ENCODE measurements around the gene TMEM39A. TPM values are rescaled to one million over a fixed set of nuclear protein-coding genes. Genes with fewer than 3 reads are reported as not detected.

Gene TMEM39A
- total and polyA plus RNA-seq, 7 donors = 1.4 to 48.5 (median 14.8) TPM

DNA sequence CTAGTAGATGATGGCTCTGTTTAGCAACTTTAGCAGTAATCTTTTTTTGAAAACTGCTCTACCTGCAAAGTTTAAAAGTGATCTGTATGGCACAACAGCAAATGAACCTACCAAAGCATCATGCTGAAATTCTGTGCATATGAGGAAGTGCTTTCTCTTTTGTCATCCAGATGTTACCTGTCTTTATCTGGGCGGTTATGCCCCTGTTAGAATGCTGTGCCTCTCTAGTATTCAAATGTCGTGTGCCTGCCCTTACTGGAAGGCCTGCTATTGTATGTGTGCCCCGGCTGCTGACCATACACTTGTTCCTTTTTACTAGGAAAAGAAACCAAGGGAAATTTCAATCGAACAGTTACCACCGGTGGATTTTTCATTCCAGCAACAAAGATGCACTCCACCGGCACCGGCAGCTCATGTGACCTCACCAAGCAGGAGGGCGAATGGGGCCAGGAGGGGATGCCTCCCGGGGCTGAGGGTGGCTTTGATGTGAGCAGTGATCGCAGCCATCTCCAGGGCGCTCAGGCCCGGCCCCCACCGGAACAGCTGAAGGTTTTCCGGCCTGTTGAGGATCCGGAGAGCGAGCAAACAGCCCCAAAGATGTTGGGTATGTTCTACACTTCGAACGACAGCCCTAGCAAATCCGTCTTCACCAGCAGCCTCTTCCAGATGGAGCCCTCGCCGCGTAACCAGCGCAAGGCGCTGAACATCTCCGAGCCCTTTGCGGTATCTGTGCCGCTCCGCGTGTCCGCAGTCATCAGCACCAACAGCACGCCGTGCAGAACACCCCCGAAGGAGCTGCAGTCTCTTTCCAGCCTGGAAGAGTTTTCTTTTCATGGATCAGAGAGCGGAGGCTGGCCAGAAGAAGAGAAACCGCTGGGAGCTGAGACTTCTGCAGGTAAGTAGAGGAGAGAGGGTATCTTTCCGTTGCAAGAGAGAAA lies 61.6 kb downstream of the TMEM39A start:
- Histone ChIP-seq H3K27ac (no peak overlapping the region), H3K27me3 (no peaks in the 10 kb centered on the region), H3K9me3 (no peaks in the 10 kb centered on the region), H3K4me3 (no peak overlapping the region), H3K36me3 (peaks cover 0 to 53% (median 5%) of the 10 kb centered on the region in 4 donors), H3K4me1 (no peaks in the 10 kb centered on the region)
- intact Hi-C loops (cut with DNase I) = no loop called here
- no peak for DNase-seq
- WGBS, 2 donors = 88 to 92% methylated on average over 36 of the region's 36 CpGs
- no peak for TF ChIP-seq EP300 (IDR thresholded peaks at IDR 0.05)
- no peak for TF ChIP-seq POLR2AphosphoS5 (IDR thresholded peaks at IDR 0.05)
- TF ChIP-seq, protein P1, sequence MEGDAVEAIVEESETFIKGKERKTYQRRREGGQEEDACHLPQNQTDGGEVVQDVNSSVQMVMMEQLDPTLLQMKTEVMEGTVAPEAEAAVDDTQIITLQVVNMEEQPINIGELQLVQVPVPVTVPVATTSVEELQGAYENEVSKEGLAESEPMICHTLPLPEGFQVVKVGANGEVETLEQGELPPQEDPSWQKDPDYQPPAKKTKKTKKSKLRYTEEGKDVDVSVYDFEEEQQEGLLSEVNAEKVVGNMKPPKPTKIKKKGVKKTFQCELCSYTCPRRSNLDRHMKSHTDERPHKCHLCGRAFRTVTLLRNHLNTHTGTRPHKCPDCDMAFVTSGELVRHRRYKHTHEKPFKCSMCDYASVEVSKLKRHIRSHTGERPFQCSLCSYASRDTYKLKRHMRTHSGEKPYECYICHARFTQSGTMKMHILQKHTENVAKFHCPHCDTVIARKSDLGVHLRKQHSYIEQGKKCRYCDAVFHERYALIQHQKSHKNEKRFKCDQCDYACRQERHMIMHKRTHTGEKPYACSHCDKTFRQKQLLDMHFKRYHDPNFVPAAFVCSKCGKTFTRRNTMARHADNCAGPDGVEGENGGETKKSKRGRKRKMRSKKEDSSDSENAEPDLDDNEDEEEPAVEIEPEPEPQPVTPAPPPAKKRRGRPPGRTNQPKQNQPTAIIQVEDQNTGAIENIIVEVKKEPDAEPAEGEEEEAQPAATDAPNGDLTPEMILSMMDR (IDR thresholded peaks at IDR 0.05) = no peak
- no peak for TF ChIP-seq POLR2A (IDR thresholded peaks at IDR 0.05)

DNA sequence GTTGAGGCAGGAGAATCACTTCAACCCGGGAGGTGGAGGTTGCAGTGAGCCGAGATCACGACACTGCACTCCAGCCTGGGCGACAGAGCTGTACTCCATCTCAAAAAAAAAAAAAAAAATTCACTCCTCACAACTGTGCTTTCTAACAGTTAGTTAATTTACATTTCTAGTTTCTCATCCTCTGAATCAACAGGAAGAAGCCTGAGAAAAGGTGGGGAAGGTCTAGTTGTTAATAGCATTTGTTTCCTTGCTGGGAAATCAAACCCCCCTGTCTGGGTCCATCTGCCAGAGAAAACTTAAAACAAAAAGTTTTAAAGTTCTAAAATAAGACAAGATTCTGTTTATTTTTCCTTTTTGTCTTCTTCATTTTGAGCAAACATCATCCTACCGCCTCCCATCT lies 62.3 kb downstream of the TMEM39A start:
- WGBS, 2 donors = 90 to 91% methylated on average over 5 of the region's 5 CpGs
- no peak for DNase-seq
- no peak overlapping the region for H3K27ac ChIP-seq
- no peak for TF ChIP-seq POLR2A (IDR thresholded peaks at IDR 0.05)
- TF ChIP-seq, protein P1 (IDR thresholded peaks at IDR 0.05) = no peak
- TF ChIP-seq EP300 (IDR thresholded peaks at IDR 0.05) = no peak
- no peak for TF ChIP-seq POLR2AphosphoS5 (IDR thresholded peaks at IDR 0.05)
- H3K27me3 ChIP-seq = no peaks in the 10 kb centered on the region
- intact Hi-C loops (cut with DNase I) = no loop called here
- H3K4me3 ChIP-seq = no peak overlapping the region
- no peaks in the 10 kb centered on the region for H3K4me1 ChIP-seq
- peaks cover 0 to 54% (median 5%) of the 10 kb centered on the region in 4 donors for H3K36me3 ChIP-seq
- no peaks in the 10 kb centered on the region for H3K9me3 ChIP-seq

DNA sequence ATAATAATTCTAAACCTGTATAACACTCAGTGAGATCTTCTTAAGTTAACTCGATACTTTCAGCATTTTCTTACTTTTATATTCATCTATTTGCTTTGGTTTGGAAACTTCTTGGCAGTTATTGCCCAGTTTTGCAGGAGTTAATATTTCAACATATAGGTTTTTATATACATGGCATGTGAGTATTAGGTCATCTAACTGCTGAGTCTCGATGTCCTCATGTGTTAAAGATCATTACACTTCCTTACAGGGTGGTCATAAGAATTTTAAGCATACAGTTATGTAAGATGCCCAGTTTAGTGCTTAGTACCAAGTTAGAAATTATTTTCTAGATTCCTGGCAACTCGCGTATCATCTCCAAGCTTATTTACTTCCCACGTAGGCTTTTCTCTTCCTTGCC lies 62.9 kb downstream of the TMEM39A start:
- no peak overlapping the region for H3K4me3 ChIP-seq
- H3K27ac ChIP-seq = no peak overlapping the region
- H3K4me1 ChIP-seq = no peaks in the 10 kb centered on the region
- WGBS, 2 donors = 84 to 90% methylated on average over 5 of the region's 5 CpGs
- peaks cover 0 to 60% (median 5%) of the 10 kb centered on the region in 4 donors for H3K36me3 ChIP-seq
- H3K27me3 ChIP-seq = no peaks in the 10 kb centered on the region
- DNase-seq = no peak
- TF ChIP-seq POLR2A (IDR thresholded peaks at IDR 0.05) (no peak), POLR2AphosphoS5 (IDR thresholded peaks at IDR 0.05) (no peak), EP300 (IDR thresholded peaks at IDR 0.05) (no peak)
- TF ChIP-seq, protein P1 (IDR thresholded peaks at IDR 0.05) = no peak
- no peaks in the 10 kb centered on the region for H3K9me3 ChIP-seq
- intact Hi-C loops (cut with DNase I) = no loop called here

DNA sequence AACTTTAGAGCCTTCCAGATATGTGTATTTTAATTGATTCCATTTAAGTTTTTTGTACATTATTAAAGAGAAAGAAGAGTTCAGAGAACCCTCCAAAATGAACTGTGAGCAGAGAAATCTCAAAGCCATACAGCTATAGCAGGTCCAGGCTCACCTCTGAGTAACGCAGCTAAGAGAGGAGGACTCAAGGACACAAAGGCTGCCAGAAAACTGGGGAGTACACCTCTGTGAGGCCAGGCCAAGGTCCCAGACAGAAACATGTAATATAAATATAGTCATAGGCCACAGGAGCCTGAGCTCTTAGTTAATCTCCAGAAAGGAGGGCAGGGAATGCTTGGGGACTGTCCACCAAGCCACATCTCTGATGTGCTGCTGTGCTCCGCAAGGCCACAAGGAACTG lies 66.5 kb downstream of the TMEM39A start:
- H3K4me3 ChIP-seq = no peak overlapping the region
- no peaks in the 10 kb centered on the region for H3K9me3 ChIP-seq
- H3K27me3 ChIP-seq = no peaks in the 10 kb centered on the region
- peaks cover 0 to 80% (median 5%) of the 10 kb centered on the region in 4 donors for H3K36me3 ChIP-seq
- WGBS, 2 donors = 96 to 97% methylated on average over 2 of the region's 2 CpGs
- H3K27ac ChIP-seq = no peak overlapping the region
- no peaks in the 10 kb centered on the region for H3K4me1 ChIP-seq
- no peak for TF ChIP-seq EP300 (IDR thresholded peaks at IDR 0.05)
- no peak for TF ChIP-seq POLR2A (IDR thresholded peaks at IDR 0.05)
- no peak for TF ChIP-seq POLR2AphosphoS5 (IDR thresholded peaks at IDR 0.05)
- TF ChIP-seq, protein P1 (IDR thresholded peaks at IDR 0.05) = no peak
- no peak for DNase-seq
- intact Hi-C loops (cut with DNase I) = no loop called here
